GM23338 (cell line): ENCODE data around the gene SERPINE2. TPM values are rescaled to one million over a fixed set of nuclear protein-coding genes. Genes with fewer than 3 reads are reported as not detected.

ENCODE experiments used
- ATAC-seq: fragments of 200-7000 bp; cut with Tn5 transposase; 3 replicates; pipeline ENCODE4 v1.9.1; 2020
- DNase-seq: peaks from one replicate; pipeline ENCODE4 v3.0.0-alpha.2; 2015; ENCODE audit warnings: low spot score
- H2AFZ ChIP-seq: fragments of 200-600 bp; sonication (generic); 2 replicates; pipeline ENCODE4 v1.8.0; 2016; ENCODE audit warnings: antibody characterized with exemption, mild to moderate bottlenecking, moderate library complexity
- H3F3A ChIP-seq: fragments of 200-600 bp; sonication (generic); replicated peaks from 2 replicates; pipeline ENCODE4 v1.8.0; 2017; ENCODE audit warnings: antibody characterized with exemption, mixed run types, low read depth
- H3K27ac ChIP-seq: fragments of 200-600 bp; sonication (generic); 2 replicates; pipeline ENCODE4 v1.6.1; 2016; ENCODE audit warnings: low read depth
- H3K27me3 ChIP-seq: fragments of 200-600 bp; sonication (generic); 2 replicates; pipeline ENCODE4 v1.8.0; 2016; ENCODE audit warnings: mild to moderate bottlenecking, mixed run types, moderate library complexity; ENCODE audit not compliant: insufficient read depth
- H3K36me3 ChIP-seq: fragments of 200-600 bp; sonication (generic); 2 replicates; pipeline ENCODE4 v1.8.0; 2016; ENCODE audit warnings: mild to moderate bottlenecking; ENCODE audit not compliant: insufficient read depth
- H3K4me1 ChIP-seq: fragments of 200-600 bp; sonication (generic); 2 replicates; pipeline ENCODE4 v1.8.0; 2016; ENCODE audit warnings: mild to moderate bottlenecking, moderate library complexity; ENCODE audit not compliant: insufficient read depth
- H3K4me2 ChIP-seq: fragments of 200-600 bp; sonication (generic); 2 replicates; pipeline ENCODE4 v1.7.1; 2017; ENCODE audit warnings: mixed run types
- H3K4me3 ChIP-seq: fragments of 200-600 bp; sonication (generic); 2 replicates; pipeline ENCODE4 v1.6.1; 2016; ENCODE audit warnings: mixed run types
- H3K79me2 ChIP-seq: fragments of 200-600 bp; sonication (generic); replicated peaks from 2 replicates; pipeline ENCODE4 v1.8.0; 2017; ENCODE audit warnings: mild to moderate bottlenecking; ENCODE audit not compliant: insufficient read depth
- H3K9me2 ChIP-seq: fragments of 200-600 bp; sonication (generic); 2 replicates; pipeline ENCODE4 v1.8.0; 2017; ENCODE audit not compliant: insufficient read depth
- H4K20me1 ChIP-seq: fragments of 200-600 bp; sonication (generic); replicated peaks from 2 replicates; pipeline ENCODE4 v1.8.0; 2017; ENCODE audit warnings: mild to moderate bottlenecking; ENCODE audit not compliant: insufficient read depth
- H3K27ac Mint-ChIP-seq: 2 replicates; pipeline ENCODE4 v1.8.0; 2020; ENCODE audit warnings: inconsistent platforms, mild to moderate bottlenecking, moderate library complexity, mixed read lengths
- H3K27me3 Mint-ChIP-seq: 3 replicates; pipeline ENCODE4 v1.8.0; 2022; ENCODE audit warnings: low read depth, mild to moderate bottlenecking, moderate library complexity, mixed read lengths, inconsistent platforms; ENCODE audit not compliant: insufficient read depth, poor library complexity
- H3K36me3 Mint-ChIP-seq: 3 replicates; pipeline ENCODE4 v1.8.0; 2021; ENCODE audit warnings: low read depth, mild to moderate bottlenecking, inconsistent platforms, moderate library complexity, mixed read lengths
- H3K4me1 Mint-ChIP-seq: 3 replicates; pipeline ENCODE4 v1.8.0; 2020; ENCODE audit warnings: mild to moderate bottlenecking, inconsistent platforms, mixed read lengths
- H3K4me3 Mint-ChIP-seq: 3 replicates; pipeline ENCODE4 v1.8.0; 2021; ENCODE audit warnings: moderate library complexity, mild to moderate bottlenecking, inconsistent platforms, mixed read lengths
- H3K9me3 Mint-ChIP-seq: 3 replicates; pipeline ENCODE4 v1.8.0; 2020; ENCODE audit warnings: moderate library complexity, mild to moderate bottlenecking, inconsistent platforms, mixed read lengths
- CREB1 ChIP-seq: fragments of 250-450 bp; sonication (Bioruptor Pico); IDR thresholded peaks from 2 replicates; pipeline ENCODE4 v1.5.0; 2020; ENCODE audit warnings: low read depth, mild to moderate bottlenecking, moderate library complexity
- CTCF ChIP-seq, 2 experiments: fragments of 200-600 bp in 1 of 2; sonication (generic) in 1 of 2; conservative IDR thresholded peaks; 2 replicates each; pipeline versions ENCODE4 v1.5.1 to v1.6.1; 2016 to 2017; ENCODE audit warnings: antibody characterized with exemption in 2 of 2, low read depth in 2 of 2, mild to moderate bottlenecking in 2 of 2, moderate library complexity in 1 of 2
- EZH2 ChIP-seq: fragments of 200-600 bp; sonication (generic); IDR thresholded peaks from one replicate; pipeline ENCODE4 v1.8.0; 2017; ENCODE audit warnings: antibody characterized with exemption, mild to moderate bottlenecking, low read depth; ENCODE audit not compliant: unreplicated experiment
- EZH2phosphoT487 ChIP-seq: fragments of 200-600 bp; sonication (generic); IDR thresholded peaks from one replicate; pipeline ENCODE4 v1.8.1; 2018; ENCODE audit warnings: antibody characterized with exemption; ENCODE audit not compliant: unreplicated experiment
- JUNB ChIP-seq: IDR thresholded peaks from one replicate; pipeline ENCODE4 v1.6.1; 2016; ENCODE audit warnings: antibody characterized with exemption; ENCODE audit not compliant: unreplicated experiment
- NANOG ChIP-seq: IDR thresholded peaks from 2 replicates; pipeline ENCODE4 v1.6.1; 2016; ENCODE audit warnings: antibody characterized with exemption, borderline replicate concordance
- STAT1 ChIP-seq: IDR thresholded peaks from one replicate; pipeline ENCODE4 v1.6.1; 2016; ENCODE audit warnings: antibody characterized with exemption; ENCODE audit not compliant: unreplicated experiment
- ZNF331 ChIP-seq: fragments of 250-450 bp; sonication (Bioruptor Pico); IDR thresholded peaks from 2 replicates; pipeline ENCODE4 v1.5.0; 2020; ENCODE audit warnings: low read depth, mild to moderate bottlenecking, moderate library complexity
- polyA plus RNA-seq: library from polyadenylated mRNA; unstranded; fragments of >200 nt; fragmentation: Nextera tagmentation; extraction: Ambion mirVana; gene quantifications from 2 replicates; pipeline ENCODE4 v1.2.1, GENCODE V29; 2016
- total RNA-seq: library from RNA; depleted of rRNA; stranded (reverse); fragments of >200 nt; shearing (Covaris generic); gene quantifications from 2 replicates; pipeline ENCODE4 v1.2.3, GENCODE V29; 2014
- TF ChIP-seq, protein P1 (sequence below): IDR thresholded peaks from 2 replicates; pipeline ENCODE4 v1.6.1; 2016; ENCODE audit warnings: antibody characterized with exemption
- TF ChIP-seq, protein P2 (sequence below): fragments of 250-450 bp; sonication (Bioruptor Pico); IDR thresholded peaks from 2 replicates; pipeline ENCODE4 v1.5.0; 2020; ENCODE audit warnings: mild to moderate bottlenecking, moderate library complexity

The SERPINE2 gene
- total and polyA plus RNA-seq, 2 experiments from 2014 or later = 38.6 to 44.2 TPM

- TF ChIP-seq, protein P1, sequence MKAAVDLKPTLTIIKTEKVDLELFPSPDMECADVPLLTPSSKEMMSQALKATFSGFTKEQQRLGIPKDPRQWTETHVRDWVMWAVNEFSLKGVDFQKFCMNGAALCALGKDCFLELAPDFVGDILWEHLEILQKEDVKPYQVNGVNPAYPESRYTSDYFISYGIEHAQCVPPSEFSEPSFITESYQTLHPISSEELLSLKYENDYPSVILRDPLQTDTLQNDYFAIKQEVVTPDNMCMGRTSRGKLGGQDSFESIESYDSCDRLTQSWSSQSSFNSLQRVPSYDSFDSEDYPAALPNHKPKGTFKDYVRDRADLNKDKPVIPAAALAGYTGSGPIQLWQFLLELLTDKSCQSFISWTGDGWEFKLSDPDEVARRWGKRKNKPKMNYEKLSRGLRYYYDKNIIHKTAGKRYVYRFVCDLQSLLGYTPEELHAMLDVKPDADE = no peak
- TF ChIP-seq EZH2phosphoT487 = no peak
- no peak for TF ChIP-seq JUNB
- TF ChIP-seq NANOG = no peak
- TF ChIP-seq STAT1 = no peak
Measured at GRCh38 chr2:224017957-224018356, 21.1 kb downstream of the SERPINE2 start (continued).

- no peak overlapping the region for H3K4me3 ChIP-seq
- H3F3A ChIP-seq = no peaks in the 10 kb centered on the region
- H4K20me1 ChIP-seq = peaks cover 4% of the 10 kb centered on the region; the same call in 1 of the 2 replicates
- no peaks in the 10 kb centered on the region for H3K9me3 Mint-ChIP-seq
- H3K4me3 Mint-ChIP-seq = no peak overlapping the region
- peaks cover 13% of the 10 kb centered on the region for H3K79me2 ChIP-seq
- H3K27me3 Mint-ChIP-seq = no peaks in the 10 kb centered on the region
- no peak overlapping the region for H3K27ac ChIP-seq
- H3K4me1 ChIP-seq = 0 out of 2 replicates have a peak, but pooled peaks cover 2% of the 10 kb centered on the region
- H3K27ac Mint-ChIP-seq = no peak overlapping the region
- H3K9me2 ChIP-seq = 0 out of 2 replicates have a peak, but pooled peaks cover 4% of the 10 kb centered on the region
- no peaks in the 10 kb centered on the region for H3K36me3 ChIP-seq
- ATAC-seq (no peak), DNase-seq (no peak)
- H3K4me1 Mint-ChIP-seq = no peaks in the 10 kb centered on the region; the same call in 2 of the 3 replicates
- H2AFZ ChIP-seq = no peak overlapping the region
- H3K36me3 Mint-ChIP-seq = no peaks in the 10 kb centered on the region
- H3K27me3 ChIP-seq = no peaks in the 10 kb centered on the region
- H3K4me2 ChIP-seq = no peak overlapping the region
- TF ChIP-seq CTCF (conservative IDR thresholded peaks at IDR 0.05; ENCODE audit: low read depth in 2 of 2) = no peak
- TF ChIP-seq ZNF331 (CRISPR knock-in tag) = no peak
- TF ChIP-seq, protein P1 = no peak
- TF ChIP-seq, protein P2, sequence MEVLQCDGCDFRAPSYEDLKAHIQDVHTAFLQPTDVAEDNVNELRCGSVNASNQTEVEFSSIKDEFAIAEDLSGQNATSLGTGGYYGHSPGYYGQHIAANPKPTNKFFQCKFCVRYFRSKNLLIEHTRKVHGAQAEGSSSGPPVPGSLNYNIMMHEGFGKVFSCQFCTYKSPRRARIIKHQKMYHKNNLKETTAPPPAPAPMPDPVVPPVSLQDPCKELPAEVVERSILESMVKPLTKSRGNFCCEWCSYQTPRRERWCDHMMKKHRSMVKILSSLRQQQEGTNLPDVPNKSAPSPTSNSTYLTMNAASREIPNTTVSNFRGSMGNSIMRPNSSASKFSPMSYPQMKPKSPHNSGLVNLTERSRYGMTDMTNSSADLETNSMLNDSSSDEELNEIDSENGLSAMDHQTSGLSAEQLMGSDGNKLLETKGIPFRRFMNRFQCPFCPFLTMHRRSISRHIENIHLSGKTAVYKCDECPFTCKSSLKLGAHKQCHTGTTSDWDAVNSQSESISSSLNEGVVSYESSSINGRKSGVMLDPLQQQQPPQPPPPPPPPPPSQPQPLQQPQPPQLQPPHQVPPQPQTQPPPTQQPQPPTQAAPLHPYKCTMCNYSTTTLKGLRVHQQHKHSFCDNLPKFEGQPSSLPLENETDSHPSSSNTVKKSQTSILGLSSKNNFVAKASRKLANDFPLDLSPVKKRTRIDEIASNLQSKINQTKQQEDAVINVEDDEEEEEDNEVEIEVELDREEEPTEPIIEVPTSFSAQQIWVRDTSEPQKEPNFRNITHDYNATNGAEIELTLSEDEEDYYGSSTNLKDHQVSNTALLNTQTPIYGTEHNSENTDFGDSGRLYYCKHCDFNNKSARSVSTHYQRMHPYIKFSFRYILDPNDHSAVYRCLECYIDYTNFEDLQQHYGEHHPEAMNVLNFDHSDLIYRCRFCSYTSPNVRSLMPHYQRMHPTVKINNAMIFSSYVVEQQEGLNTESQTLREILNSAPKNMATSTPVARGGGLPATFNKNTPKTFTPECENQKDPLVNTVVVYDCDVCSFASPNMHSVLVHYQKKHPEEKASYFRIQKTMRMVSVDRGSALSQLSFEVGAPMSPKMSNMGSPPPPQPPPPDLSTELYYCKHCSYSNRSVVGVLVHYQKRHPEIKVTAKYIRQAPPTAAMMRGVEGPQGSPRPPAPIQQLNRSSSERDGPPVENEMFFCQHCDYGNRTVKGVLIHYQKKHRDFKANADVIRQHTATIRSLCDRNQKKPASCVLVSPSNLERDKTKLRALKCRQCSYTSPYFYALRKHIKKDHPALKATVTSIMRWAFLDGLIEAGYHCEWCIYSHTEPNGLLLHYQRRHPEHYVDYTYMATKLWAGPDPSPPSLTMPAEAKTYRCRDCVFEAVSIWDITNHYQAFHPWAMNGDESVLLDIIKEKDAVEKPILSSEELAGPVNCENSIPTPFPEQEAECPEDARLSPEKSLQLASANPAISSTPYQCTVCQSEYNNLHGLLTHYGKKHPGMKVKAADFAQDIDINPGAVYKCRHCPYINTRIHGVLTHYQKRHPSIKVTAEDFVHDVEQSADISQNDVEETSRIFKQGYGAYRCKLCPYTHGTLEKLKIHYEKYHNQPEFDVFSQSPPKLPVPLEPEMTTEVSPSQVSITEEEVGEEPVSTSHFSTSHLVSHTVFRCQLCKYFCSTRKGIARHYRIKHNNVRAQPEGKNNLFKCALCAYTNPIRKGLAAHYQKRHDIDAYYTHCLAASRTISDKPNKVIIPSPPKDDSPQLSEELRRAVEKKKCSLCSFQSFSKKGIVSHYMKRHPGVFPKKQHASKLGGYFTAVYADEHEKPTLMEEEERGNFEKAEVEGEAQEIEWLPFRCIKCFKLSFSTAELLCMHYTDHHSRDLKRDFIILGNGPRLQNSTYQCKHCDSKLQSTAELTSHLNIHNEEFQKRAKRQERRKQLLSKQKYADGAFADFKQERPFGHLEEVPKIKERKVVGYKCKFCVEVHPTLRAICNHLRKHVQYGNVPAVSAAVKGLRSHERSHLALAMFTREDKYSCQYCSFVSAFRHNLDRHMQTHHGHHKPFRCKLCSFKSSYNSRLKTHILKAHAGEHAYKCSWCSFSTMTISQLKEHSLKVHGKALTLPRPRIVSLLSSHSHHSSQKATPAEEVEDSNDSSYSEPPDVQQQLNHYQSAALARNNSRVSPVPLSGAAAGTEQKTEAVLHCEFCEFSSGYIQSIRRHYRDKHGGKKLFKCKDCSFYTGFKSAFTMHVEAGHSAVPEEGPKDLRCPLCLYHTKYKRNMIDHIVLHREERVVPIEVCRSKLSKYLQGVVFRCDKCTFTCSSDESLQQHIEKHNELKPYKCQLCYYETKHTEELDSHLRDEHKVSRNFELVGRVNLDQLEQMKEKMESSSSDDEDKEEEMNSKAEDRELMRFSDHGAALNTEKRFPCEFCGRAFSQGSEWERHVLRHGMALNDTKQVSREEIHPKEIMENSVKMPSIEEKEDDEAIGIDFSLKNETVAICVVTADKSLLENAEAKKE = no peak
- no peak for TF ChIP-seq STAT1
- TF ChIP-seq NANOG = no peak
- TF ChIP-seq JUNB = no peak
- TF ChIP-seq EZH2phosphoT487 = no peak
- no peak for TF ChIP-seq EZH2
- TF ChIP-seq CREB1 (CRISPR knock-in tag) = no peak
Measured at GRCh38 chr2:224016963-224017362, 22.1 kb downstream of the SERPINE2 start.
